ENCODE results near the gene CHMP1A. TPM values are rescaled to one million over a fixed set of nuclear protein-coding genes. Genes with fewer than 3 reads are reported as not detected.
A peak's percentile ranks its signal among the peaks of the same experiment; 100 is the strongest.

CHMP1A gene
- total and polyA plus RNA-seq, 2 experiments from 2014 or later = 97.2 to 111 TPM

DNA sequence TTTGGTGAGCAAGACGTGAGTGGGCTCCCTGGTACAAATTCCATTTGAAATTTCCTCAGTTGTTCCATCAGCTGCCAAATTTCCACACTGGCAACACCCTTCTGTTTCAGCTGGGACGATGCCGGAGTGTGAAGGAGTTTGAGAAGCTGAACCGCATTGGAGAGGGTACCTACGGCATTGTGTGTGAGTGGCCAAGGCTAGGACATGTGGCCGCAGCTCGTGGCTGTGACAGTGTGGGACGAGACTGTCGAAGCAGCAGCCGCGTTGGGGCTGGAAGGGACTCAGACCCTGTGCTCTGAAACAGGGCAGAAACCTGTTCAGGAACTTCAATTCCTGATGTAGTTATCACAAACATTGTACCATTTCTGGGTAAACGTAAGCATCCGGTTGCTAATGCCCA lies 31.6 kb upstream of the CHMP1A start:
- no peak overlapping the region for H3K9ac ChIP-seq
- WGBS, 2 experiments (ENCODE audit: low coverage in 1 of 2, low lambda C conversion rate in 2 of 2, missing lambda C conversion rate in 2 of 2) = 93 to 95% methylated on average over 13 of the region's 13 CpGs
- TF ChIP-seq EZH2 (IDR thresholded peaks at IDR 0.05; ENCODE audit: insufficient read depth, poor library complexity, severe bottlenecking) = no peak
- no peak for TF ChIP-seq EZH2phosphoT487 (IDR thresholded peaks at IDR 0.05; ENCODE audit: insufficient read depth, low read depth)
- H3K4me1 ChIP-seq (ENCODE audit: insufficient read depth) = peaks cover 4% of the 10 kb centered on the region
- no peak overlapping the region for H3K4me3 ChIP-seq
- peaks cover 6% of the 10 kb centered on the region; the same call in 1 of the 2 replicates for H3K36me3 ChIP-seq (ENCODE audit: low read depth)
- no peak overlapping the region for H3K4me2 ChIP-seq (ENCODE audit: unreplicated experiment)
- no peak overlapping the region for H2AFZ ChIP-seq
- no peak for DNase-seq
- in situ Hi-C loops (cut with MboI) = no loop called here
- no peaks in the 10 kb centered on the region for H3K9me3 ChIP-seq (ENCODE audit: low read depth)
- peaks cover 8% of the 10 kb centered on the region; the same call in 1 of the 2 replicates for H3F3A ChIP-seq (ENCODE audit: insufficient read depth)
- H4K20me1 ChIP-seq (ENCODE audit: insufficient read depth) = no peaks in the 10 kb centered on the region
- peaks cover 32% of the 10 kb centered on the region for H3K79me2 ChIP-seq (ENCODE audit: insufficient read depth)
- H3K27ac ChIP-seq = no peak overlapping the region
- H3K27me3 ChIP-seq (replicated peaks; ENCODE audit: insufficient read depth) = no peaks in the 10 kb centered on the region
- H3K9me2 ChIP-seq (ENCODE audit: insufficient read depth) = no peaks in the 10 kb centered on the region

DNA sequence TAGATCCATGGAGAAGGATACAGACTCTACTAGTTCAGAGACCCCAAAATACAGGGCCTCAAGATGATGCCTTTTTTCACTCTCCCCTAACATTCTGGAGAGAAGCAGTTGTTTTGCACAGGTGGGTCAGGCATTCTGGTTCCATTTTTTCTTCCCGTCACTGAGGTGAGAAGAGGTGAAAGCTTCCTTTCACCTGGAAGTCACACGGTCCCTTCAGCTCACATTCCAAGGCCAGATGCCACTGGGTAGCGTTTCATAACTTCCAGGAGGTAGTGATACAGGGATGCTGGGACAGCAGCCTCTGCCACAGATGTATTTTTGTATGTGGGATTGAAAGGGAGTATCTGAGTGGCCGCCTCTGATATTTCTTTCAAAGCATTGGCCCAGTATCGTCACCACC lies 30.9 kb upstream of the CHMP1A start:
- Histone ChIP-seq H3K4me3 (no peak overlapping the region), H3K27me3 (replicated peaks; ENCODE audit: insufficient read depth) (no peaks in the 10 kb centered on the region), H3K9me3 (ENCODE audit: low read depth) (no peaks in the 10 kb centered on the region), H3K4me1 (ENCODE audit: insufficient read depth) (peaks cover 4% of the 10 kb centered on the region), H3F3A (ENCODE audit: insufficient read depth) (peaks cover 8% of the 10 kb centered on the region; the same call in 1 of the 2 replicates), H3K79me2 (ENCODE audit: insufficient read depth) (peaks cover 32% of the 10 kb centered on the region), H3K27ac (no peak overlapping the region), H2AFZ (no peak overlapping the region), H3K9ac (no peak overlapping the region), H3K4me2 (ENCODE audit: unreplicated experiment) (no peak overlapping the region), H3K36me3 (ENCODE audit: low read depth) (peaks cover 6% of the 10 kb centered on the region; the same call in 1 of the 2 replicates), H3K9me2 (ENCODE audit: insufficient read depth) (no peaks in the 10 kb centered on the region), H4K20me1 (ENCODE audit: insufficient read depth) (no peaks in the 10 kb centered on the region)
- whole genome bisulfite sequencing, 2 experiments (ENCODE audit: low coverage in 1 of 2, low lambda C conversion rate in 2 of 2, missing lambda C conversion rate in 2 of 2) = 90 to 94% methylated on average over 5 of the region's 5 CpGs
- DNase-seq = no peak
- TF ChIP-seq EZH2phosphoT487 (IDR thresholded peaks at IDR 0.05; ENCODE audit: insufficient read depth, low read depth) (no peak), EZH2 (IDR thresholded peaks at IDR 0.05; ENCODE audit: insufficient read depth, poor library complexity, severe bottlenecking) (no peak)
- in situ Hi-C loops (cut with MboI) = no loop called here

DNA sequence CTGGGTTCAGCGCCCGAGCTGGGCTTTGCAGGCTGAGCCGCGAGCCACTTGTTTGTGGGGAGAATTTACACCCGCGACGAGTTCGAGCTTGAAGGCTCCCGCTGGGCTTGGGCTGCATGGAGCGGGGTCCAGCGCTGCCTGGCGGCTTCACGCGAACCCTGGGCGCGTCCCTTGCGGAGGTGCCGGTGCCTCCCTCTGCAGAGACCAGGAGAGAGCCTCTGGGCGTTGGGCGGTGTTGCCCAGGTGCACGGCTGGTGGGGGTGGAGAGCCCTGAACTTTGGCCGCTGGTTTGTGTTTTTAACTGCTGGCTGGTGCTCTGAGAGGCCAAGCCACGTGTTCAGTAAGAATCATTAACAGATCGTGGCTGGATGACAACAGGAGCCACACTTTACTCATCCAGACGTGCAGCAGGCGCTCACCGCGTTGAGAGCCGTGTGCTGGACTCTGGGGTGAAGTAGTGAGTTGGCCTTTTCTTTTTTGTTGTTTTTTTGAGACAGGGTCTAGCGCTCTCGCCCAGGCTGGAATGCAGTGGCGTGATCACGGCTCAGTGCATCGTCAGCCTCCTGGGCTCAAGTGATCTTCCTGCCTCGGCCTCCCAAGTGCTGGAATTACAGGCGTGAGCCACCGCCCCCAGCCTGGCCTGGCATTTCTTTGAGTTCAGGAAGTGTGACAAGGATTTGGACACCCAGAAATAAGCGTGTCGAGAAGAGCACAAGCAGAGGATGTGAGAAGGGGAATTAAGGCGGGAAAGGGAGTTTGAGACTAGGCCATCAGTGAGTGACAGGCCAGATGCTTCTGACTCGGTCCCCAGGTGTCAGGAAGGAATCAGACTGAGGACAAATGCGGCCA lies 29.8 kb upstream of the CHMP1A start:
- Histone ChIP-seq H3F3A (ENCODE audit: insufficient read depth) (peaks cover 8% of the 10 kb centered on the region; the same call in 1 of the 2 replicates), H3K9me3 (ENCODE audit: low read depth) (no peaks in the 10 kb centered on the region), H3K27me3 (replicated peaks; ENCODE audit: insufficient read depth) (no peaks in the 10 kb centered on the region), H2AFZ (peak overlapping the region; percentile 84), H3K4me1 (ENCODE audit: insufficient read depth) (peaks cover 4% of the 10 kb centered on the region), H3K36me3 (ENCODE audit: low read depth) (peaks cover 3% of the 10 kb centered on the region; the same call in 1 of the 2 replicates), H3K9me2 (ENCODE audit: insufficient read depth) (no peaks in the 10 kb centered on the region), H4K20me1 (ENCODE audit: insufficient read depth) (no peaks in the 10 kb centered on the region), H3K4me2 (ENCODE audit: unreplicated experiment) (peak overlapping the region; percentile 97), H3K9ac (peak overlapping the region; percentile 89), H3K27ac (peak overlapping the region; percentile 78), H3K79me2 (ENCODE audit: insufficient read depth) (peaks cover 32% of the 10 kb centered on the region), H3K4me3 (peak overlapping the region; percentile 94)
- TF ChIP-seq EZH2phosphoT487 (IDR thresholded peaks at IDR 0.05; ENCODE audit: insufficient read depth, low read depth) (no peak), EZH2 (IDR thresholded peaks at IDR 0.05; ENCODE audit: insufficient read depth, poor library complexity, severe bottlenecking) (no peak)
- WGBS, 2 experiments (ENCODE audit: low coverage in 1 of 2, low lambda C conversion rate in 2 of 2, missing lambda C conversion rate in 2 of 2) = 6 to 8% methylated on average over 42 of the region's 42 CpGs
- peak; percentile 84 for DNase-seq
- in situ Hi-C loops (cut with MboI) = no loop called here

DNA sequence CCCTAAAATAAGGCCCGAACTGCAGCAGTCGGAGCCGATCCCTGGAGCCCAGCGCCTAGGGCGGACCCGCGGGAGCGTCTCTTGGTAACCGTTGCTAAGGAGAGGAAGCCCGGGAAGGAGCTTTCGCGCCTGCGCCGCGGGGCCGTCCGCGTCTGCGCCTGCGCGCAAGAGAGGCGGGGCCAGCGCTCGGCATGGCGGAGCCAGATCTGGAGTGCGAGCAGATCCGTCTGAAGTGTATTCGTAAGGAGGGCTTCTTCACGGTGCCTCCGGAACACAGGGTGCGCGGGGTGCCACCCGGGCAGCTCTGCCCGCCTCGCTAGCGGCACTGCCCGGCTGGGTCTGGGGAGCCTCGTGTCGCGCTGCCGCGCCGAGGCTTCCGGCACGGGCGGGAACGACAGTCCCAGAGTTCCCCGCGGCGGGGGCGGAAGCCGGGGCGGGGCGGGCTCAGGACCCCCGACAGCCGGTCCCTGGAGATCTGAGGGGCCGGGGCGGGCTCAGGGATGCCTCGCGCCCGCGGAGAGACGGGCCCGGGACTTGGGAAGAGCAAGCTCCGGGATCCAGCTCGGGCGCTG lies 29.1 kb upstream of the CHMP1A start, which contains the start of gene CDK10:
Gene CDK10, plus strand, starts transcription at position 170 of the 572 bp plus-strand sequence. Its CDS starts 22 bp downstream, at position 192.
- peak within 1 kb of the TSS; percentile 94 for H3K4me3 ChIP-seq
- H3K79me2 ChIP-seq (ENCODE audit: insufficient read depth) = peaks cover 32% of the 10 kb centered on the region
- peaks cover 3% of the 10 kb centered on the region; the same call in 1 of the 2 replicates for H3K36me3 ChIP-seq (ENCODE audit: low read depth)
- H3K9me3 ChIP-seq (ENCODE audit: low read depth) = no peaks in the 10 kb centered on the region
- H4K20me1 ChIP-seq (ENCODE audit: insufficient read depth) = no peaks in the 10 kb centered on the region
- peak; percentile 94 for DNase-seq
- peak within 1 kb of the TSS; percentile 84 for H2AFZ ChIP-seq
- H3F3A ChIP-seq (ENCODE audit: insufficient read depth) = peaks cover 8% of the 10 kb centered on the region; the same call in 1 of the 2 replicates
- no peaks in the 10 kb centered on the region for H3K27me3 ChIP-seq (replicated peaks; ENCODE audit: insufficient read depth)
- peak within 1 kb of the TSS; percentile 97 for H3K4me2 ChIP-seq (ENCODE audit: unreplicated experiment)
- no peak for TF ChIP-seq EZH2phosphoT487 (IDR thresholded peaks at IDR 0.05; ENCODE audit: insufficient read depth, low read depth)
- no peak for TF ChIP-seq EZH2 (IDR thresholded peaks at IDR 0.05; ENCODE audit: insufficient read depth, poor library complexity, severe bottlenecking)
- in situ Hi-C loops (cut with MboI) = no loop called here
- no peaks in the 10 kb centered on the region for H3K9me2 ChIP-seq (ENCODE audit: insufficient read depth)
- peak within 1 kb of the TSS; percentile 78 for H3K27ac ChIP-seq
- WGBS, 2 experiments (ENCODE audit: low coverage in 1 of 2, low lambda C conversion rate in 2 of 2, missing lambda C conversion rate in 2 of 2) = 1% methylated on average over 47 to 65 of the region's 67 CpGs
- H3K9ac ChIP-seq = peak within 1 kb of the TSS; percentile 89
- peaks cover 4% of the 10 kb centered on the region for H3K4me1 ChIP-seq (ENCODE audit: insufficient read depth)
